Transverse colon (tissue), 4 donors: ENCODE data around the gene RNF4. TPM values are rescaled to one million over a fixed set of nuclear protein-coding genes. Genes with fewer than 3 reads are reported as not detected.

ENCODE experiments used
- DNase-seq: peaks from one replicate; pipeline ENCODE4 v3.0.0-alpha.2; 2019
- H3K27ac ChIP-seq, 4 donors: fragments of 200-600 bp; sonication (generic); 2 replicates each; pipeline ENCODE4 v1.5.1; 2016 to 2018; ENCODE audit warnings: inconsistent platforms in 4 of 4
- H3K27me3 ChIP-seq: fragments of 200-600 bp; sonication (generic); 2 replicates; pipeline ENCODE4 v1.5.1; 2017; ENCODE audit warnings: inconsistent platforms
- H3K36me3 ChIP-seq, 4 donors: fragments of 200-600 bp; sonication (generic); 2 replicates each; pipeline ENCODE4 v1.5.1; 2017 to 2019; ENCODE audit warnings: inconsistent platforms in 4 of 4
- H3K4me1 ChIP-seq, 4 donors: fragments of 200-600 bp; sonication (generic); 2 replicates each; pipeline ENCODE4 v1.5.1; 2017 to 2020; ENCODE audit warnings: inconsistent platforms in 4 of 4
- H3K4me3 ChIP-seq, 4 donors: fragments of 200-600 bp; sonication (generic); 1 replicate in 1 of 4; 2 replicates in 3 of 4; pipeline versions ENCODE4 v1.5.1 to v1.6.1; 2017 to 2019; ENCODE audit warnings: inconsistent platforms in 4 of 4
- H3K9me3 ChIP-seq, 2 donors: fragments of 200-600 bp; sonication (generic); 2 replicates each; pipeline ENCODE4 v1.5.1; 2017 to 2019; ENCODE audit warnings: inconsistent platforms in 2 of 2
- CTCF ChIP-seq, 5 experiments: fragments of 200-600 bp in 3 of 5; fragments of 450-650 bp in 2 of 5; sonication (generic) in 3 of 5; IDR thresholded peaks; 1 replicate in 2 of 5; 2 replicates in 3 of 5; pipeline ENCODE4 v1.5.1; 2016 to 2017; ENCODE audit warnings: antibody characterized with exemption in 5 of 5, inconsistent platforms in 3 of 5, mild to moderate bottlenecking in 2 of 5, moderate library complexity in 1 of 5
- EP300 ChIP-seq: sonication (generic); formaldehyde crosslinking; IDR thresholded peaks from one replicate; pipeline ENCODE4 v1.6.1; 2017; ENCODE audit warnings: antibody characterized with exemption, low read depth
- POLR2A ChIP-seq: fragments of 450-650 bp; IDR thresholded peaks from one replicate; pipeline ENCODE4 v1.6.1; 2016; ENCODE audit warnings: antibody characterized with exemption, mild to moderate bottlenecking, moderate library complexity
- POLR2AphosphoS5 ChIP-seq, 3 donors: sonication (generic); formaldehyde crosslinking; IDR thresholded peaks; one replicate each; pipeline ENCODE4 v1.6.1; 2016; ENCODE audit warnings: antibody characterized with exemption in 3 of 3
- WGBS, 2 donors: methylation state at CpG; one replicate each; pipeline ENCODE4 v1.1.5; 2018; ENCODE audit warnings: low coverage in 1 of 2; 5-methylcytosine and 5-hydroxymethylcytosine counted together
- in situ Hi-C, 4 donors: fragments of 200-750 bp; cut with MboI; loops; one replicate each; pipeline versions ENCODE4 v1.15.0 to v1.15.1; 2017; ENCODE audit warnings: low sequenced_read_pairs in 3 of 4, low pct_ligation_motif_present in 1 of 4, low pct_unique_long_range_greater_than_20kb in 1 of 4
- intact Hi-C: fragments of 100-400 bp; cut with DNase I; formaldehyde crosslinking; loops from one replicate; pipeline ENCODE4 v1.15.1; 2023; ENCODE audit warnings: low total_unique reads
- total RNA-seq, 4 donors: library from RNA; depleted of rRNA; stranded (reverse); fragments of >200 nt; gene quantifications; one replicate each; pipeline ENCODE4 v1.1.0, GENCODE V29; 2016

Gene RNF4
- total RNA-seq, 4 donors from 2014 or later, result 20.9 to 50.5 (median 35.8) TPM

GRCh38 chr4:2516635-2517034 lies 47.7 kb downstream of the RNF4 start:
- no peaks in the 10 kb centered on the region for H3K9me3 ChIP-seq
- no peak overlapping the region for H3K4me3 ChIP-seq
- DNase-seq, result no peak
- 95% methylated on average over 2 of the region's 2 CpGs; no CpG with 5 or more reads in 1 of the 2 donors for WGBS, 2 donors
- H3K27me3 ChIP-seq, result no peaks in the 10 kb centered on the region
- peaks cover 0 to 32% (median 16%) of the 10 kb centered on the region in 4 donors for H3K36me3 ChIP-seq
- in situ Hi-C loops (no loop called here), intact Hi-C loops (loop anchor here (2.0 kb wide), 1 partner anchor 72 kb away; no protein-coding TSS in a partner anchor)
- no peak overlapping the region for H3K27ac ChIP-seq
- no peaks in the 10 kb centered on the region for H3K4me1 ChIP-seq
- TF ChIP-seq POLR2A (no peak), CTCF (IDR thresholded peaks at IDR 0.05) (no peak), EP300 (no peak), POLR2AphosphoS5 (IDR thresholded peaks at IDR 0.05) (no peak)

- in situ Hi-C loops, result no loop called here
- no peak for TF ChIP-seq POLR2AphosphoS5 (IDR thresholded peaks at IDR 0.05)
- TF ChIP-seq EP300, result no peak
- TF ChIP-seq POLR2A, result no peak
- TF ChIP-seq CTCF (IDR thresholded peaks at IDR 0.05), result no peak
Observed at GRCh38 chr4:2526559-2526958, 57.7 kb downstream of the RNF4 start.

GRCh38 chr4:2534904-2535375 lies 66.0 kb downstream of the RNF4 start:
- in situ Hi-C loops, result no loop called here
- no peak for DNase-seq
- no peaks in the 10 kb centered on the region for H3K27me3 ChIP-seq
- peaks cover 10 to 30% (median 22%) of the 10 kb centered on the region in 4 donors for H3K4me1 ChIP-seq
- intact Hi-C loops, result no loop called here
- H3K4me3 ChIP-seq, result peak overlapping the region in 3 of 4 donors; percentile 62 to 93 (median 76)
- peak overlapping the region; percentile 87 to 98 (median 95) for H3K27ac ChIP-seq
- H3K36me3 ChIP-seq, result no peaks in the 10 kb centered on the region
- TF ChIP-seq POLR2A (no peak), EP300 (no peak), CTCF (IDR thresholded peaks at IDR 0.05) (no peak), POLR2AphosphoS5 (IDR thresholded peaks at IDR 0.05) (no peak)
- 57% methylated on average over 5 of the region's 5 CpGs; no CpG with 5 or more reads in 1 of the 2 donors for WGBS, 2 donors
- H3K9me3 ChIP-seq, result no peaks in the 10 kb centered on the region

More at GRCh38 chr4:2526559-2526958, 57.7 kb downstream of the RNF4 start:
- Histone ChIP-seq H3K36me3 (no peaks in the 10 kb centered on the region), H3K27ac (no peak overlapping the region), H3K4me1 (no peaks in the 10 kb centered on the region), H3K9me3 (no peaks in the 10 kb centered on the region), H3K4me3 (no peak overlapping the region), H3K27me3 (no peaks in the 10 kb centered on the region)
- DNase-seq, result no peak
- WGBS, 2 donors, result 88 to 100% methylated on average over 1 to 9 of the region's 9 CpGs
- intact Hi-C loops, result no loop called here

- H3K9me3 ChIP-seq, result no peaks in the 10 kb centered on the region
- peak; percentile 53 for DNase-seq
- no peaks in the 10 kb centered on the region for H3K36me3 ChIP-seq
- intact Hi-C loops, result no loop called here
- H3K4me3 ChIP-seq, result peak overlapping the region; percentile 62 to 93 (median 78)
- peak in 1 of 5 experiments; percentile 9 for TF ChIP-seq CTCF (IDR thresholded peaks at IDR 0.05)
- TF ChIP-seq POLR2A, result peak; percentile 72
- peak in 2 of 3 donors; percentile 36 to 66 for TF ChIP-seq POLR2AphosphoS5 (IDR thresholded peaks at IDR 0.05)
- TF ChIP-seq EP300, result no peak
- in situ Hi-C loops, result no loop called here
- peak overlapping the region; percentile 87 to 98 (median 95) for H3K27ac ChIP-seq
- WGBS, 2 donors, result 0 to 3% methylated on average over 5 to 20 of the region's 77 CpGs
- H3K27me3 ChIP-seq, result no peaks in the 10 kb centered on the region
- peaks cover 10 to 30% (median 22%) of the 10 kb centered on the region in 4 donors for H3K4me1 ChIP-seq
Observed at GRCh38 chr4:2535376-2536192, 66.7 kb downstream of the RNF4 start.
